ENCODE measurements around the gene SEMA4D. TPM values are rescaled to one million over a fixed set of nuclear protein-coding genes. Genes with fewer than 3 reads are reported as not detected.

Gene SEMA4D
- total and polyA plus RNA-seq, 2 donors from 2014 or later, result 18.9 to 147 TPM

DNA sequence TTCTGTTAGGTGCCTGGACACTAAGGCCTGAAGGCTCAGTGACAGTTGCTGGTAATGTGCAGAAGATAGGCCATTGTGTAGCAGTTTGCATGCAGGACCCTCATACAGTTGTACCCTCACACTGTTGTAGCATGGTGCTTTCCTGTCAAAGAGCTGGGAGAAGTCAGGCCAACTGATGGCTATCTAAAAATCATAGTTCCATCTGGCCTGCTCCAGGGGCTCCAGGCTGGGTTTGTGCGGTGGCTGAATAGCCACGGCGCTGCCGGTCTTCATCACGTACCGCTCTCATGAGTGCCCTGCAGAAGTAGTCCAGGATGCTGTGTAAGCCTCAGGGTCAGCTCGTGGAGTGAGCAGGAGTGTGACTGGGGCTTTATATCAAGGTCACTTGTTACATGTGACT is 167.4 kb downstream of the SEMA4D start:
- DNase-seq, result no peak
- TF ChIP-seq, protein P1, sequence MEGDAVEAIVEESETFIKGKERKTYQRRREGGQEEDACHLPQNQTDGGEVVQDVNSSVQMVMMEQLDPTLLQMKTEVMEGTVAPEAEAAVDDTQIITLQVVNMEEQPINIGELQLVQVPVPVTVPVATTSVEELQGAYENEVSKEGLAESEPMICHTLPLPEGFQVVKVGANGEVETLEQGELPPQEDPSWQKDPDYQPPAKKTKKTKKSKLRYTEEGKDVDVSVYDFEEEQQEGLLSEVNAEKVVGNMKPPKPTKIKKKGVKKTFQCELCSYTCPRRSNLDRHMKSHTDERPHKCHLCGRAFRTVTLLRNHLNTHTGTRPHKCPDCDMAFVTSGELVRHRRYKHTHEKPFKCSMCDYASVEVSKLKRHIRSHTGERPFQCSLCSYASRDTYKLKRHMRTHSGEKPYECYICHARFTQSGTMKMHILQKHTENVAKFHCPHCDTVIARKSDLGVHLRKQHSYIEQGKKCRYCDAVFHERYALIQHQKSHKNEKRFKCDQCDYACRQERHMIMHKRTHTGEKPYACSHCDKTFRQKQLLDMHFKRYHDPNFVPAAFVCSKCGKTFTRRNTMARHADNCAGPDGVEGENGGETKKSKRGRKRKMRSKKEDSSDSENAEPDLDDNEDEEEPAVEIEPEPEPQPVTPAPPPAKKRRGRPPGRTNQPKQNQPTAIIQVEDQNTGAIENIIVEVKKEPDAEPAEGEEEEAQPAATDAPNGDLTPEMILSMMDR (IDR thresholded peaks at IDR 0.05; ENCODE audit: borderline replicate concordance, extremely low read depth, insufficient read depth), result no peak
- intact Hi-C loops (cut with DNase I), result no loop called here
- no peak overlapping the region for H3K9ac ChIP-seq (ENCODE audit: low read length in 3 of 3)
- peaks cover 24 to 61% (median 41%) of the 10 kb centered on the region in 3 donors for H3K36me3 ChIP-seq (ENCODE audit: control insufficient read depth in 2 of 3, insufficient read depth in 3 of 3, low read length in 3 of 3)
- H3K9me3 ChIP-seq (ENCODE audit: control insufficient read depth in 2 of 3, insufficient read depth in 1 of 3, low read length in 3 of 3), result no peaks in the 10 kb centered on the region
- no peaks in the 10 kb centered on the region for H3K4me1 ChIP-seq (ENCODE audit: control insufficient read depth in 2 of 3, insufficient read depth in 2 of 3, low read depth in 1 of 3, low read length in 3 of 3)
- H3K27ac ChIP-seq (ENCODE audit: low read depth in 2 of 2, low read length in 2 of 2), result no peak overlapping the region
- no peak for FAIRE-seq
- no peaks in the 10 kb centered on the region for H3K27me3 ChIP-seq (ENCODE audit: control insufficient read depth, insufficient read depth, low read length)
- no peak overlapping the region for H3K4me3 ChIP-seq (ENCODE audit: low read length in 3 of 3)

DNA sequence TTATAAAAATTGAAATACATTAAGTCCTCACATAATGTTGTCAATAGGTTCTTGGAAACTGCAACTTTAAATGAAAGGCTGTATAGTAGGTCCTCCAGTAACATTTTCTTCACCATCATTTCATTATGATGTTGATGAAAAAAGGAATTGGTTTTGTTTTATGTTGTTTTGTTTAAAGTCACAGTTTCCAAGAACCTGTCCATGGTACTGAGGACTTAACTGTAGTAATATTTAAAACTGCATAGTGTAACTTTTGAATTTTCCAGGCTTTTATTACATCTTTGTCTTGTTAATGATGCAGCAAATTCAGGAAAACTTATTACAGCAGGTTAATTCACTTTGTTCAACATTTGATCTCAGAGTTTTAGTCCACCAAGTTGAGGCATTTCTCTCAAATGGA is 168.0 kb downstream of the SEMA4D start:
- H3K4me1 ChIP-seq (ENCODE audit: control insufficient read depth in 2 of 3, insufficient read depth in 2 of 3, low read depth in 1 of 3, low read length in 3 of 3), result no peaks in the 10 kb centered on the region
- H3K36me3 ChIP-seq (ENCODE audit: control insufficient read depth in 2 of 3, insufficient read depth in 3 of 3, low read length in 3 of 3), result peaks cover 24 to 61% (median 41%) of the 10 kb centered on the region in 3 donors
- intact Hi-C loops (cut with DNase I), result no loop called here
- TF ChIP-seq, protein P1 (IDR thresholded peaks at IDR 0.05; ENCODE audit: borderline replicate concordance, extremely low read depth, insufficient read depth), result no peak
- DNase-seq (no peak), FAIRE-seq (no peak)
- no peak overlapping the region for H3K9ac ChIP-seq (ENCODE audit: low read length in 3 of 3)
- no peaks in the 10 kb centered on the region for H3K27me3 ChIP-seq (ENCODE audit: control insufficient read depth, insufficient read depth, low read length)
- no peaks in the 10 kb centered on the region for H3K9me3 ChIP-seq (ENCODE audit: control insufficient read depth in 2 of 3, insufficient read depth in 1 of 3, low read length in 3 of 3)
- H3K4me3 ChIP-seq (ENCODE audit: low read length in 3 of 3), result no peak overlapping the region
- no peak overlapping the region for H3K27ac ChIP-seq (ENCODE audit: low read depth in 2 of 2, low read length in 2 of 2)

DNA sequence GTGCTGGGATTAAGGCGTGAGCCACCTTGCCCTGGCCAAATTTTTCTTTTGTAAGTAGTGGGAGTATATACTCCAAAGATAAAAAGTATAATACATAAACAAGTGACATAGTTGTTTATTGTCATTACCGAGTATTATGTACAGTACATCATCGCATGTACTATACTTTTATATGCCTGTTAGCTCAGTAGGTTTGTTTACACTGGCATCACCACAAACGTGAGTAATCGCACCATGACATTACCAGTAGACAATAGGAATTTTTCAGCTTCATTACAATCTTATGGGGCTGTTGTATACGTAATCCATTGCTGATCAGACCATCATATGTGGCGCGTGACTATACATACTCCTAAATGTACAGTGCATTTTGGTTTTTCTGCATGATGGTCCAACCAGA is 169.8 kb downstream of the SEMA4D start:
- intact Hi-C loops (cut with DNase I), result no loop called here
- Histone ChIP-seq H3K9me3 (ENCODE audit: control insufficient read depth in 2 of 3, insufficient read depth in 1 of 3, low read length in 3 of 3) (no peaks in the 10 kb centered on the region), H3K4me1 (ENCODE audit: control insufficient read depth in 2 of 3, insufficient read depth in 2 of 3, low read depth in 1 of 3, low read length in 3 of 3) (peaks cover 0 to 6% (median 5%) of the 10 kb centered on the region in 3 donors), H3K36me3 (ENCODE audit: control insufficient read depth in 2 of 3, insufficient read depth in 3 of 3, low read length in 3 of 3) (peaks cover 20 to 43% (median 34%) of the 10 kb centered on the region in 3 donors), H3K27ac (ENCODE audit: low read depth in 2 of 2, low read length in 2 of 2) (no peak overlapping the region), H3K27me3 (ENCODE audit: control insufficient read depth, insufficient read depth, low read length) (no peaks in the 10 kb centered on the region), H3K4me3 (ENCODE audit: low read length in 3 of 3) (no peak overlapping the region), H3K9ac (ENCODE audit: low read length in 3 of 3) (no peak overlapping the region)
- TF ChIP-seq, protein P1 (IDR thresholded peaks at IDR 0.05; ENCODE audit: borderline replicate concordance, extremely low read depth, insufficient read depth), result no peak
- DNase-seq (no peak), FAIRE-seq (no peak)

DNA sequence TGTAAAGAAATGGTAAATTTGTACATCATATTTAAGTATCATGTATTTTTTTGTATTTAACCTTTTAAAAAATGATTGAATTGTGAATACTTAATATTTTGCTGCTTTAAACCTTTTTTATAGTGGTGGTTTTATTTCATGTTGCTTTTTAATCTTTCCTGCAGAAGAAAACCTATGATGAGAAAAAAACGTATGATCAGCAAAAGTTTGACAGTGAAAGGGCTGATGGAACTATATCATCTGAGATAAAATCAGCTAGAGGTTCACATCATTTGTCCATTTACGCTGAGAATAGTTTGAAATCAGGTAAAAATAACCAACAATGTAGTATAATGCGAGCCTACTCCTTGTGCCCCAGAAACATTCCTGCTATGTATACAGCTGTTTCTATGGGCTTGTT is 172.2 kb downstream of the SEMA4D start:
- DNase-seq (no peak), FAIRE-seq (no peak)
- Histone ChIP-seq H3K4me1 (ENCODE audit: control insufficient read depth in 2 of 3, insufficient read depth in 2 of 3, low read depth in 1 of 3, low read length in 3 of 3) (peaks cover 0 to 12% (median 9%) of the 10 kb centered on the region in 3 donors), H3K27ac (ENCODE audit: low read depth in 2 of 2, low read length in 2 of 2) (no peak overlapping the region), H3K27me3 (ENCODE audit: control insufficient read depth, insufficient read depth, low read length) (no peaks in the 10 kb centered on the region), H3K36me3 (ENCODE audit: control insufficient read depth in 2 of 3, insufficient read depth in 3 of 3, low read length in 3 of 3) (peaks cover 14 to 29% (median 25%) of the 10 kb centered on the region in 3 donors), H3K4me3 (ENCODE audit: low read length in 3 of 3) (no peak overlapping the region), H3K9ac (ENCODE audit: low read length in 3 of 3) (no peak overlapping the region), H3K9me3 (ENCODE audit: control insufficient read depth in 2 of 3, insufficient read depth in 1 of 3, low read length in 3 of 3) (no peaks in the 10 kb centered on the region)
- intact Hi-C loops (cut with DNase I), result no loop called here
- TF ChIP-seq, protein P1 (IDR thresholded peaks at IDR 0.05; ENCODE audit: borderline replicate concordance, extremely low read depth, insufficient read depth), result no peak

All from kidney (tissue), 14 donors.